ENCODE measurements around the gene PADI4.
A peak's percentile ranks its signal among the peaks of the same experiment; 100 is the strongest.
"Not testable (repeated sequence)": the region's sequence is repeated elsewhere in the genome, so short reads cannot be mapped to it uniquely, and the experiment has no call there.

Gene PADI4

GRCh38 chr1:17393230-17393629 lies 85.2 kb downstream of the PADI4 start:
- no peak for DNase-seq (ENCODE audit: low read depth)

- DNase-seq (ENCODE audit: low read depth), result no peak
Observed at GRCh38 chr1:17397910-17398695, 90.1 kb downstream of the PADI4 start.

- DNase-seq (ENCODE audit: low read depth), result no peak
Observed at GRCh38 chr1:17400725-17401341, 92.8 kb downstream of the PADI4 start.

- no peak for DNase-seq (ENCODE audit: low read depth)
Observed at GRCh38 chr1:17401841-17402240, 93.8 kb downstream of the PADI4 start.

- DNase-seq (ENCODE audit: low read depth), result no peak
Observed at GRCh38 chr1:17403081-17403480, 95.1 kb downstream of the PADI4 start.

- DNase-seq (ENCODE audit: low read depth), result no peak
Observed at GRCh38 chr1:17404034-17404684, 96.2 kb downstream of the PADI4 start.

- no peak for DNase-seq (ENCODE audit: low read depth)
Observed at GRCh38 chr1:17404820-17405219, 96.8 kb downstream of the PADI4 start.

GRCh38 chr1:17405898-17406759 lies 98.1 kb downstream of the PADI4 start:
- DNase-seq (ENCODE audit: low read depth), result peak; percentile 8

- DNase-seq (ENCODE audit: low read depth), result not testable (repeated sequence)
Observed at GRCh38 chr1:17406760-17407475, 98.9 kb downstream of the PADI4 start.

- DNase-seq (ENCODE audit: low read depth), result not testable (repeated sequence)
Observed at GRCh38 chr1:17407786-17408514, 100.0 kb downstream of the PADI4 start.

- no peak for DNase-seq (ENCODE audit: low read depth)
Observed at GRCh38 chr1:17409391-17409811, 101.4 kb downstream of the PADI4 start.

- no peak for DNase-seq (ENCODE audit: low read depth)
Observed at GRCh38 chr1:17412093-17412870, 104.3 kb downstream of the PADI4 start.

Measured in stimulated activated CD4-positive, alpha-beta T cell treated with anti-CD3 and anti-CD28 coated beads, Interleukin-2, amount 100 ng/mL, for 4 hours (primary cell).